ENCODE measurements around the gene UMPS. TPM values are rescaled to one million over a fixed set of nuclear protein-coding genes. Genes with fewer than 3 reads are reported as not detected.

Gene UMPS
- polyA plus RNA-seq, 1 donor (not counting 4 experiments of a cell fraction or from before 2014, with no cell fraction given) = 53.7 TPM

- Histone ChIP-seq H2AFZ (ENCODE audit: control insufficient read depth, low read length) (no peak overlapping the region), H3K4me3 (ENCODE audit: control insufficient read depth in 2 of 3, extremely low read depth in 1 of 3, insufficient read depth in 2 of 3, low read depth in 1 of 3, low read length in 3 of 3) (no peak overlapping the region), H3K9me1 (ENCODE audit: control insufficient read depth, extremely low read depth, insufficient read depth, low read length) (peaks cover 4% of the 10 kb centered on the region), H3K9ac (ENCODE audit: control insufficient read depth, extremely low read depth, insufficient read depth, low read length) (no peak overlapping the region), H4K20me1 (ENCODE audit: control insufficient read depth, extremely low read depth, insufficient read depth, low read length) (peaks cover 2% of the 10 kb centered on the region), H3K36me3 (ENCODE audit: control insufficient read depth in 2 of 2, extremely low read depth in 1 of 2, insufficient read depth in 2 of 2, low read length in 2 of 2) (peaks cover 9 to 16% of the 10 kb centered on the region in 2 experiments), H3K79me2 (ENCODE audit: control insufficient read depth, insufficient read depth, low read length) (no peaks in the 10 kb centered on the region), H3K27me3 (ENCODE audit: control insufficient read depth, extremely low read depth, insufficient read depth, low read length) (no peaks in the 10 kb centered on the region), H3K4me1 (ENCODE audit: control insufficient read depth, extremely low read depth, insufficient read depth, low read length) (peaks cover 30% of the 10 kb centered on the region), H3K4me2 (ENCODE audit: control insufficient read depth, extremely low read depth, insufficient read depth, low read depth, low read length) (no peak overlapping the region), H3K9me3 (ENCODE audit: control insufficient read depth, low read depth, low read length) (no peaks in the 10 kb centered on the region), H3K27ac (ENCODE audit: control insufficient read depth, insufficient read depth, low read length) (no peak overlapping the region)
- FAIRE-seq = no peak
- DNase-seq (ENCODE audit: low read depth, low spot score) = no peak
- dilution Hi-C loops (cut with MboI; ENCODE audit: extremely low pct_ligation_motif_present, low sequenced_read_pairs) = no loop called here
- TF ChIP-seq, protein P1, sequence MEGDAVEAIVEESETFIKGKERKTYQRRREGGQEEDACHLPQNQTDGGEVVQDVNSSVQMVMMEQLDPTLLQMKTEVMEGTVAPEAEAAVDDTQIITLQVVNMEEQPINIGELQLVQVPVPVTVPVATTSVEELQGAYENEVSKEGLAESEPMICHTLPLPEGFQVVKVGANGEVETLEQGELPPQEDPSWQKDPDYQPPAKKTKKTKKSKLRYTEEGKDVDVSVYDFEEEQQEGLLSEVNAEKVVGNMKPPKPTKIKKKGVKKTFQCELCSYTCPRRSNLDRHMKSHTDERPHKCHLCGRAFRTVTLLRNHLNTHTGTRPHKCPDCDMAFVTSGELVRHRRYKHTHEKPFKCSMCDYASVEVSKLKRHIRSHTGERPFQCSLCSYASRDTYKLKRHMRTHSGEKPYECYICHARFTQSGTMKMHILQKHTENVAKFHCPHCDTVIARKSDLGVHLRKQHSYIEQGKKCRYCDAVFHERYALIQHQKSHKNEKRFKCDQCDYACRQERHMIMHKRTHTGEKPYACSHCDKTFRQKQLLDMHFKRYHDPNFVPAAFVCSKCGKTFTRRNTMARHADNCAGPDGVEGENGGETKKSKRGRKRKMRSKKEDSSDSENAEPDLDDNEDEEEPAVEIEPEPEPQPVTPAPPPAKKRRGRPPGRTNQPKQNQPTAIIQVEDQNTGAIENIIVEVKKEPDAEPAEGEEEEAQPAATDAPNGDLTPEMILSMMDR (optimal IDR thresholded peaks at IDR 0.05 in 1 of 3, IDR thresholded peaks at IDR 0.05 in 1 of 3, conservative IDR thresholded peaks at IDR 0.05 in 1 of 3; ENCODE audit: extremely low read depth in 1 of 3, insufficient read depth in 2 of 3, low read length in 3 of 3) = no peak
- no peak for TF ChIP-seq EZH2 (IDR thresholded peaks at IDR 0.05; ENCODE audit: low read length)
Measured at GRCh38 chr3:124783696-124784095, 53.4 kb downstream of the UMPS start.

DNA sequence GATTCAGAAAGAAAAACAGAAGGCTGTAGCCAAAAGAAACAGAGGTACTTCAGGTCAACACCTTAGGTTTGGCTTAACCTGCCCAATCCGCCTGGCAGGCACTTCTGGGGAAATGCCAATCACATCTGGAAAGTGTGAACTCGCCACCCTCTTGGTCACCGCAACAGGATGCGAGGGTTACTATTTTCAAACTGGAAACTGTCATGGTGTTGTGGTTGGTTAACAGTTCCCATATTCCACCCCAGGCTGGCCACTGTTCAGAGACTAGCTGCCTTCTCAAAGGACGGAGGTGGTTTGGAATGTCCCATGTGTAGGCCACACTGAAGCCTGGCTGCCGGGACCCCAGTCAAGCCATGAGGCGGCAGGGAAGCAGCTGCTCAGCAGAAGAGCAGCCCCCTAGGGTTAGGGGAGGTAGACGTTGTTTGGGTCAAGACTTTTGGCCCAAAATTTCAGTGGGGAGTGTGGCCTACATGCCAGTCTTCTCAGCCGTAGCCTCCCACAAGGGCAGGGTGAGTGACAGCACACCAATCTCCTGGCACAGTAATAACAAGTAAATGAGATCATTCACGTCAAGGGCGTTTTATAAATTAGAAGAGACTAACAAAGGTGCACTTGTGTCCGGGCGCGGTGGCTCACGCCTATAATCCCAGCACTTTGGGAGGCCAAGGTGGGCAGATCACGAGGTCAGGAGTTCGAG, 54.6 kb downstream of the UMPS start:
- peaks cover 7 to 11% of the 10 kb centered on the region in 2 experiments for H3K36me3 ChIP-seq (ENCODE audit: control insufficient read depth in 2 of 2, extremely low read depth in 1 of 2, insufficient read depth in 2 of 2, low read length in 2 of 2)
- no peaks in the 10 kb centered on the region for H3K79me2 ChIP-seq (ENCODE audit: control insufficient read depth, insufficient read depth, low read length)
- no peak overlapping the region for H2AFZ ChIP-seq (ENCODE audit: control insufficient read depth, low read length)
- no peak overlapping the region for H3K4me2 ChIP-seq (ENCODE audit: control insufficient read depth, extremely low read depth, insufficient read depth, low read depth, low read length)
- peaks cover 2% of the 10 kb centered on the region for H4K20me1 ChIP-seq (ENCODE audit: control insufficient read depth, extremely low read depth, insufficient read depth, low read length)
- FAIRE-seq (no peak), DNase-seq (ENCODE audit: low read depth, low spot score) (no peak)
- H3K9ac ChIP-seq (ENCODE audit: control insufficient read depth, extremely low read depth, insufficient read depth, low read length) = no peak overlapping the region
- no peak overlapping the region for H3K4me3 ChIP-seq (ENCODE audit: control insufficient read depth in 2 of 3, extremely low read depth in 1 of 3, insufficient read depth in 2 of 3, low read depth in 1 of 3, low read length in 3 of 3)
- dilution Hi-C loops (cut with MboI; ENCODE audit: extremely low pct_ligation_motif_present, low sequenced_read_pairs) = no loop called here
- peaks cover 4% of the 10 kb centered on the region for H3K9me1 ChIP-seq (ENCODE audit: control insufficient read depth, extremely low read depth, insufficient read depth, low read length)
- no peaks in the 10 kb centered on the region for H3K9me3 ChIP-seq (ENCODE audit: control insufficient read depth, low read depth, low read length)
- no peaks in the 10 kb centered on the region for H3K27me3 ChIP-seq (ENCODE audit: control insufficient read depth, extremely low read depth, insufficient read depth, low read length)
- TF ChIP-seq EZH2 (IDR thresholded peaks at IDR 0.05; ENCODE audit: low read length) = no peak
- TF ChIP-seq, protein P1 (optimal IDR thresholded peaks at IDR 0.05 in 1 of 3, IDR thresholded peaks at IDR 0.05 in 1 of 3, conservative IDR thresholded peaks at IDR 0.05 in 1 of 3; ENCODE audit: extremely low read depth in 1 of 3, insufficient read depth in 2 of 3, low read length in 3 of 3) = no peak
- no peak overlapping the region for H3K27ac ChIP-seq (ENCODE audit: control insufficient read depth, insufficient read depth, low read length)
- peaks cover 30% of the 10 kb centered on the region for H3K4me1 ChIP-seq (ENCODE audit: control insufficient read depth, extremely low read depth, insufficient read depth, low read length)
